Fibroblast of pulmonary artery (primary cell): Measurements from ENCODE around the gene SYS1.

ENCODE experiments used
- DNase-seq: peaks from one replicate; pipeline ENCODE4 v3.0.0-alpha.2; 2010; ENCODE audit warnings: low read depth
- H3K4me3 ChIP-seq: replicated peaks from 2 replicates; pipeline ENCODE4 v1.5.1; 2011; ENCODE audit warnings: low read depth, mild to moderate bottlenecking, control low read depth, low read length, moderate library complexity
- CTCF ChIP-seq: IDR thresholded peaks from 2 replicates; pipeline ENCODE4 v1.5.1; 2011; ENCODE audit warnings: mild to moderate bottlenecking, control low read depth, low read length, inconsistent platforms; ENCODE audit errors: missing control alignments

SYS1 gene

GRCh38 chr20:45329497-45330319 is 33.2 kb upstream of the SYS1 start:
- H3K4me3 ChIP-seq = no peak overlapping the region
- TF ChIP-seq CTCF = no peak
- DNase-seq = no peak

GRCh38 chr20:45330476-45330875 is 32.5 kb upstream of the SYS1 start:
- no peak for TF ChIP-seq CTCF
- DNase-seq = no peak

GRCh38 chr20:45336530-45337366 is 26.2 kb upstream of the SYS1 start:
- H3K4me3 ChIP-seq = no peak overlapping the region
- TF ChIP-seq CTCF = no peak
- peak; percentile 71 for DNase-seq

More at GRCh38 chr20:45330476-45330875, 32.5 kb upstream of the SYS1 start:
- H3K4me3 ChIP-seq = no peak overlapping the region

GRCh38 chr20:45337367-45338120 is 25.4 kb upstream of the SYS1 start:
- no peak overlapping the region for H3K4me3 ChIP-seq
- peak; percentile 88 for DNase-seq
- no peak for TF ChIP-seq CTCF

- no peak for DNase-seq
- no peak overlapping the region for H3K4me3 ChIP-seq
- TF ChIP-seq CTCF = no peak
Observed at GRCh38 chr20:45338121-45339030, 24.6 kb upstream of the SYS1 start.

- H3K4me3 ChIP-seq = no peak overlapping the region
- DNase-seq = no peak
- TF ChIP-seq CTCF = no peak
Observed at GRCh38 chr20:45339084-45339483, 23.9 kb upstream of the SYS1 start.
